WERI-Rb-1 (cell line): Measurements from ENCODE around the gene DYSF.
"Not testable (repeated sequence)": the region's sequence is repeated elsewhere in the genome, so short reads cannot be mapped to it uniquely, and the experiment has no call there.

Experiments used
- DNase-seq: peaks from one replicate; pipeline ENCODE4 v3.0.0-alpha.2; 2020
- H3K27ac ChIP-seq: fragments of 250-450 bp; sonication (Bioruptor Pico); 2 replicates; pipeline ENCODE4 v1.5.1; 2020; ENCODE audit warnings: mild to moderate bottlenecking, moderate library complexity
- H3K27me3 ChIP-seq: fragments of 250-450 bp; sonication (Bioruptor Pico); 2 replicates; pipeline ENCODE4 v1.5.1; 2021; ENCODE audit warnings: mild to moderate bottlenecking, low read depth, moderate library complexity; ENCODE audit not compliant: insufficient read depth, severe bottlenecking
- H3K36me3 ChIP-seq: fragments of 250-450 bp; sonication (Bioruptor Pico); 2 replicates; pipeline ENCODE4 v1.5.1; 2020; ENCODE audit warnings: mild to moderate bottlenecking, moderate library complexity
- H3K4me3 ChIP-seq: 2 replicates; pipeline ENCODE4 v1.5.1; 2011; ENCODE audit warnings: low read depth, mild to moderate bottlenecking, control low read depth, low read length
- H3K9me3 ChIP-seq: fragments of 250-450 bp; sonication (Bioruptor Pico); 2 replicates; pipeline ENCODE4 v1.5.1; 2021; ENCODE audit warnings: mild to moderate bottlenecking, moderate library complexity; ENCODE audit not compliant: severe bottlenecking
- TF ChIP-seq, protein P1 (sequence below): IDR thresholded peaks from 2 replicates; pipeline ENCODE4 v1.5.1; 2011; ENCODE audit warnings: low read depth, mild to moderate bottlenecking, control low read depth, inconsistent platforms, low read length

Gene DYSF

DNA sequence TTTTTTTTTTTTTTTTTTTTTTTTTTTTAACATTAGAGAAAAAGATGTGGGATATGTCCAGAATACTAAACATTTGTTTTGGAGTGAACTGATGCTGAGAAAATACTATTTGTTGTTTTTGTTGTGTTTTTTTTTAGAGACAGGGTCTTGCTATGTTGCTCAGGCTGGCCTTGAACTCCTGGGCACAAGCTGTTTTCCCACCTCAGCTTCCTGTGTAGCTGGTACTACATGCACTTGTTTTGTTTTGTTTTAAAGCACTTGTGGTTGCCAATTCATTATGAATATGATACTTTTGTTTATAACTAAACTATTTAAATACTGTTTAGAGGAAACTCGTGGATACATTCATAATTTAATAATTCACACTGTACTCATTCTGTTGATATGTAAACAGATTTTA is 33.4 kb upstream of the DYSF start:
- no peak for DNase-seq
- Histone ChIP-seq H3K36me3 (peaks cover 45% of the 10 kb centered on the region), H3K9me3 (no peaks in the 10 kb centered on the region), H3K4me3 (no peak overlapping the region), H3K27ac (no peak overlapping the region), H3K27me3 (no peaks in the 10 kb centered on the region)
- TF ChIP-seq, protein P1, sequence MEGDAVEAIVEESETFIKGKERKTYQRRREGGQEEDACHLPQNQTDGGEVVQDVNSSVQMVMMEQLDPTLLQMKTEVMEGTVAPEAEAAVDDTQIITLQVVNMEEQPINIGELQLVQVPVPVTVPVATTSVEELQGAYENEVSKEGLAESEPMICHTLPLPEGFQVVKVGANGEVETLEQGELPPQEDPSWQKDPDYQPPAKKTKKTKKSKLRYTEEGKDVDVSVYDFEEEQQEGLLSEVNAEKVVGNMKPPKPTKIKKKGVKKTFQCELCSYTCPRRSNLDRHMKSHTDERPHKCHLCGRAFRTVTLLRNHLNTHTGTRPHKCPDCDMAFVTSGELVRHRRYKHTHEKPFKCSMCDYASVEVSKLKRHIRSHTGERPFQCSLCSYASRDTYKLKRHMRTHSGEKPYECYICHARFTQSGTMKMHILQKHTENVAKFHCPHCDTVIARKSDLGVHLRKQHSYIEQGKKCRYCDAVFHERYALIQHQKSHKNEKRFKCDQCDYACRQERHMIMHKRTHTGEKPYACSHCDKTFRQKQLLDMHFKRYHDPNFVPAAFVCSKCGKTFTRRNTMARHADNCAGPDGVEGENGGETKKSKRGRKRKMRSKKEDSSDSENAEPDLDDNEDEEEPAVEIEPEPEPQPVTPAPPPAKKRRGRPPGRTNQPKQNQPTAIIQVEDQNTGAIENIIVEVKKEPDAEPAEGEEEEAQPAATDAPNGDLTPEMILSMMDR, result no peak

DNA sequence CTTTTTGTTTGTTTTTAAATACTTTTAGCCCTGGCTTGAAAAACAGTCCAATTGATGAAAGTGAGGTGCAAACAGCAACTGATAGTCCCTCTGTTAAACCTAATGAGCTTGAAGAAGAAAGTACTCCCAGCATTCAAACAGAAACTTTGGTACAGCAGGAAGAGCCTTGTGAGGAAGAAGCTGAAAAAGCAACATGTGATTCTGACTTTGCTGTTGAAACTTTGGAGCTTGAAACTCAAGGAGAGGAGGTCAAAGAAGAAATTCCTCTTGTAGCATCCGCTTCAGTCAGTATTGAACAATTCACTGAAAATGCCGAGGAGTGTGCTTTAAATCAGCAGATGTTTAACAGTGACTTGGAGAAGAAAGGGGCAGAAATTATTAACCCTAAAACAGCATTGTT is 30.6 kb upstream of the DYSF start:
- Histone ChIP-seq H3K27ac (no peak overlapping the region), H3K4me3 (no peak overlapping the region), H3K27me3 (no peaks in the 10 kb centered on the region), H3K36me3 (peaks cover 74% of the 10 kb centered on the region), H3K9me3 (no peaks in the 10 kb centered on the region)
- DNase-seq, result no peak
- TF ChIP-seq, protein P1, result no peak

DNA sequence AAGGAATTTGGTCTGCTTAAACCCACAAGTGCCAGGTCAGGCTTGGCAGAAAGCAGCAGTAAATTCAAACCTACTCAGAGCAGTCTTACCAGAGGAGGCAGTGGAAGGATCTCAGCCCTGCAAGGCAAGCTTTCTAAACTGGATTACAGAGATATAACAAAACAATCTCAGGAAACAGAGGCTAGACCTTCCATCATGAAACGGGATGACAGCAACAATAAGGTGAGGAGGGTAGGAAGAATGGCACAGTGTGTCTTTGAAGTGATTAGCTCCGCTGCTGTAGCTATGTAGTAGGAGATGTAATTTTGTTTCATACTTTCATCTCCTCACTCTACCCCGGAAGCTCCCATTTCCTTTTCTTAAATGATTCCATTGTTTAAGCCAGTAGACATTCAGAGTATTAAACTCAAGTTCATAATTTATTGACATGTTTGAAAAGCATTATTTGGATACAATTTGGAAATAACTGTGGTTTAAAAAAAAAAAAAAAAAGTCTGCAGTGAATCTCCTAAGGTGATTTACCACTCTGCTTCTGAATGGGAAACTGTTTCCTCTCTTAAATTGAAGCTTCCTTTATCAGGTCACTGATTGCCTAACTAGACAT is 29.4 kb upstream of the DYSF start:
- Histone ChIP-seq H3K36me3 (peaks cover 79% of the 10 kb centered on the region), H3K9me3 (no peaks in the 10 kb centered on the region), H3K4me3 (no peak overlapping the region), H3K27me3 (no peaks in the 10 kb centered on the region), H3K27ac (no peak overlapping the region)
- TF ChIP-seq, protein P1, result no peak
- no peak for DNase-seq

DNA sequence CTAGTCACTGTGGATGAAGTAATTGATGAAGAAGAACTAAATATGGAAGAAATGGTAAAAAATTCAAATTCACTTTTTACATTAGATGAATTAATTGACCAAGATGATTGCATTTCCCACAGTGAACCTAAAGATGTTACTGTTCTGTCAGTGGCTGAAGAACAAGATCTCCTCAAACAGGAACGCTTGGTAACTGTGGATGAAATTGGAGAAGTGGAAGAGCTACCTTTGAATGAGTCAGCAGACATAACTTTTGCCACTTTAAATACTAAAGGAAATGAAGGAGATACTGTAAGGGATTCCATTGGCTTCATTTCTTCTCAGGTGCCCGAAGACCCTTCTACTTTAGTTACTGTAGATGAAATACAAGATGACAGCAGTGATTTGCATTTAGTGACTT is 26.6 kb upstream of the DYSF start:
- Histone ChIP-seq H3K27ac (no peak overlapping the region), H3K36me3 (peaks cover 89% of the 10 kb centered on the region), H3K4me3 (no peak overlapping the region), H3K9me3 (no peaks in the 10 kb centered on the region), H3K27me3 (no peaks in the 10 kb centered on the region)
- TF ChIP-seq, protein P1, result no peak
- no peak for DNase-seq

DNA sequence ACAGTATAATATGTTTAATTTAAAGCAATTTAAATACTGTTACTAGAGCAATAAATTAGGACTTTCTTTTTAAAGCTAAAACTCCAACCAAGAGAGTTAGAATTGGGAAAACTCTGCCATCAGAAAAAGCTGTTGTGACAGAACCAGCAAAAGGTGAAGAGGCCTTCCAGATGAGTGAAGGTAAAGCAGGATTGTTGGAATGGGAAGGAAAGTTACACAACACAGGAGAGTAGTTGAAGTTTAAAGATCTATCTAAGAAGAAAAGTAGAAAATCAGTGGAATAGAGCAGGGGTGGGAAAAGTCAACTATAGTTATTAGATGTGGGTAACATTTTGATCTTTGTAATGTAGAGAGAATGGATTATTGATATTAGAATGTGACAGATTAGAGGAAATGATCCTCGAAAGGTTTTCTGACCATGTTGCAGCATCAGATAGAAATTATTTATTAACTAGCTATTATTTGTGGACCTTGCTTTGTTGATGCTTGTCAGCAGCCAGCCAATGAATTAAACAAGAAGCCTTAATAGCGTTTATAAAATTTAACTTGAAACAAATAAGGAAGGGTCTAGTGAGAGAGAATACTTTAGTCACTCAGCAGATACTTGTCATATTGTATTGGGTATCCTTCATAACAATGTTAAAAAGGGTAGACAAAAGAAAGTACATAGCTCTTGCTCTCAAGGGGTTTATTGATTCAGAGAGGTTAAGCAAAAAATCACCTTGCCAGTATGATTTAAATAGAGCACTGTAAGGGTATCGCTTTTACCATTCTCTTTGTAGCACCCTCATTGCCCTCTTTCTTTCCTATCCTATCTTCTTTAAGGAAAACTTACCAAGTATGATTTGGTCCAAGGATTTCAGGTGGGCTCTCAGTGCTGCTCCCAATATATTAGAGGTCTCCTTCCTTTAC is 24.6 kb upstream of the DYSF start:
- no peak for DNase-seq
- Histone ChIP-seq H3K4me3 (no peak overlapping the region), H3K9me3 (no peaks in the 10 kb centered on the region), H3K27me3 (no peaks in the 10 kb centered on the region), H3K27ac (no peak overlapping the region), H3K36me3 (peaks cover 95% of the 10 kb centered on the region)
- TF ChIP-seq, protein P1, result no peak

DNA sequence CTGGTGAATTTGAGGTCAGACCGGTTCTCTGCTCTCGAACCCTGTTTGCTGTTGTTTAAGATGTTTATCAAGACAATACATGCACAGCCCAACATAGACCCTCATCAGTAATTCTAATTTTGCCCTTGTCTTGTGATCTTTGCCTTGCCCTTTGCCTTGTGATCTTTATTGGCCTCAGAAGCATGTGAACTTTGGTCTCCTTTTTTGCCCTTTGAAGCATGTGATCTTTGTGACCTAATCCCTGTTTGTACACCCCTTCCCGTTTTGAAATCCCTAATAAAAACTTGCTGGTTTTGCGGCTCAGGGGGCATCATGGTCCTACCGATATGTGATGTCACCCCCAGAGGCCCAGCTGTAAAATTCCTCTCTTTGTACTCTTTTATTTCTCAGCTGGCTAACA is 8.2 kb upstream of the DYSF start:
- H3K9me3 ChIP-seq, H3K4me3 ChIP-seq, H3K27ac ChIP-seq, DNase-seq, H3K36me3 ChIP-seq, H3K27me3 ChIP-seq: not testable (repeated sequence)
